ENCODE results near the gene OSER1. TPM values are rescaled to one million over a fixed set of nuclear protein-coding genes. Genes with fewer than 3 reads are reported as not detected.

OSER1 gene
- total RNA-seq, 4 donors from 2014 or later, result 39.0 to 61.4 (median 54.2) TPM

DNA sequence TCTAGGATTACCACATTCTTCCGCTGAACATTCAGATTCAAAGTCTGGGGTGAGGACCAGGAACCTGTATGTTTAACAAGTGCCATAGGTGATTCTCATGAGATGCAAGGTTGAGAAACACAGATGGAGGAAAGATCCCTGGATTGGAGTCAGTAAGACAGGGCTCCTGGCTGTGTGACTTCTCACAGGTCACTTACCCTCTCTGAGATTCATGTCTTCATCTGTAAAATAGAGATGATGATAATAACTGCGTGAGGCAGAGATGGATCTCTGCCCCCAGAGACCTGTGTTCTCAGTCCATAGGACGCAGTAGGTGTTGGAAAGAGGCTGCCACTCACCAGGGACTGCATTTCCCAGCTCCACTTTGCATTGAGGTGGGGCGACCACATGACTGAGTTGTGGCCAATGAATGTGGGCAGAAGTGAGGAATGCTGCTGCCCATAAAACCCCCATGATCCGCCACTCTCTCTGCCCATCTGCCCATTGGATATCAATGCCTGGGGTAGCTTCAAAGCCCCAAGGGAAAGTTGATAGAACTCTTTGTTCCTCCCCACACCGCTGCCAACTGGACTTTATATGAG, 23.0 kb upstream of the OSER1 start:
- TF ChIP-seq, protein P1, sequence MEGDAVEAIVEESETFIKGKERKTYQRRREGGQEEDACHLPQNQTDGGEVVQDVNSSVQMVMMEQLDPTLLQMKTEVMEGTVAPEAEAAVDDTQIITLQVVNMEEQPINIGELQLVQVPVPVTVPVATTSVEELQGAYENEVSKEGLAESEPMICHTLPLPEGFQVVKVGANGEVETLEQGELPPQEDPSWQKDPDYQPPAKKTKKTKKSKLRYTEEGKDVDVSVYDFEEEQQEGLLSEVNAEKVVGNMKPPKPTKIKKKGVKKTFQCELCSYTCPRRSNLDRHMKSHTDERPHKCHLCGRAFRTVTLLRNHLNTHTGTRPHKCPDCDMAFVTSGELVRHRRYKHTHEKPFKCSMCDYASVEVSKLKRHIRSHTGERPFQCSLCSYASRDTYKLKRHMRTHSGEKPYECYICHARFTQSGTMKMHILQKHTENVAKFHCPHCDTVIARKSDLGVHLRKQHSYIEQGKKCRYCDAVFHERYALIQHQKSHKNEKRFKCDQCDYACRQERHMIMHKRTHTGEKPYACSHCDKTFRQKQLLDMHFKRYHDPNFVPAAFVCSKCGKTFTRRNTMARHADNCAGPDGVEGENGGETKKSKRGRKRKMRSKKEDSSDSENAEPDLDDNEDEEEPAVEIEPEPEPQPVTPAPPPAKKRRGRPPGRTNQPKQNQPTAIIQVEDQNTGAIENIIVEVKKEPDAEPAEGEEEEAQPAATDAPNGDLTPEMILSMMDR (IDR thresholded peaks at IDR 0.05; ENCODE audit: low read depth), result no peak

DNA sequence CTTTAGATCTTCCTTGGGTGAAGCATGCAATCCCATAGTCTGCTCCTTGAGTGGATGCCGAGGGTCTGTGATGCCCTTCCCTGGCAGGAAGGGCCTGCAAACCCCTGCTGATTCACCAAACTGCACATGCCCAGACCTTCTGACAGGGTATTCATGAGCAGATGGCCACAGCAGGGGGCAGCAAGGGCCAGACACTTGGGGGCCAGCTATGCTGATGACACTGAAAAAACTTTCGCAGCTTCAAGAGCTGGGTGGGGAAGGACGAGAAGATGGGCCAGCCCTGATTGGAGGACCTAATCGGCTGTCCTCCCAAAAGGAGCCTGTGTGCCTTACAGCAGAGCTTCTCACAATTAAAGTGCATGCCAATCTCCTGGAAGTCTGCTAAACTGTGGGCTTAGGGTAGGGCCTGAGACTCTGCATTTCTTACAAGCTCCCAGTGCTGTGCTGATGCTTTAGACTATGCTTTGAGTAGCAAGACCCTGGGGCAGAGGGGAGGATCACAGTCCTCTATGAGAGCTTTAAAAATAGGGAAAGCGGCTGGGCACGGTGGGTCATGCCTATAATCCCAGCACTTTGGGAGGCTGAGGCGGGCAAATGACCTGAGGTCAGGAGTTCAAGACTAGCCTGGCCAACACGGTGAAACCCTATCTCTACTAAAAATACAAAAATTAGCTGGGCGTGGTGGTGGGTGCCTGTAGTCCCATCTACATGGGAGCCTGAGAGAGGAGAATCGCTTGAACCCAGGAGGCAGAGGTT, 21.3 kb upstream of the OSER1 start:
- TF ChIP-seq, protein P1 (IDR thresholded peaks at IDR 0.05; ENCODE audit: low read depth), result no peak

DNA sequence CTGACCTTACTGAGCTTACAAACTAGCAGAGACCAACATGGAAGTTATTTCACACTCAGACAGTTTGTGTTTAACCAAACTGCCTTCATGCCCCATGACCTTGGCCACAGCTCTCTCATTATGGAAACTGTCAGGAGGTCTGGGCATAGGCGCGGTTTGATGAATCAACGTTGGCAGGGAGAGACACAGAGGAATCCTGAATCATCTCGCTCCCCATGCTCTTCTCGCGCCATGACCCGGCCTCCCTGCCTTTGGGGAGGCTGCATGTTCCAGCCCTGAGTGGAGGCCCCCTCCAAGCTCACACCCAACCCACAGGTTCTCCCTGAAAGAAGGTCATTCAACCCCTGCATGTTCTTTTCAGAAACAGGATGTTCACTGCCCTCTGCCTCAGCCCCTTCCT, 20.6 kb upstream of the OSER1 start:
- TF ChIP-seq, protein P1 (IDR thresholded peaks at IDR 0.05; ENCODE audit: low read depth), result no peak

GRCh38 chr20:44228465-44229258, 18.1 kb upstream of the OSER1 start:
- TF ChIP-seq, protein P1 (IDR thresholded peaks at IDR 0.05; ENCODE audit: low read depth), result no peak

- TF ChIP-seq, protein P1 (IDR thresholded peaks at IDR 0.05; ENCODE audit: low read depth), result no peak
Observed at GRCh38 chr20:44224637-44225036, 14.1 kb upstream of the OSER1 start.

DNA sequence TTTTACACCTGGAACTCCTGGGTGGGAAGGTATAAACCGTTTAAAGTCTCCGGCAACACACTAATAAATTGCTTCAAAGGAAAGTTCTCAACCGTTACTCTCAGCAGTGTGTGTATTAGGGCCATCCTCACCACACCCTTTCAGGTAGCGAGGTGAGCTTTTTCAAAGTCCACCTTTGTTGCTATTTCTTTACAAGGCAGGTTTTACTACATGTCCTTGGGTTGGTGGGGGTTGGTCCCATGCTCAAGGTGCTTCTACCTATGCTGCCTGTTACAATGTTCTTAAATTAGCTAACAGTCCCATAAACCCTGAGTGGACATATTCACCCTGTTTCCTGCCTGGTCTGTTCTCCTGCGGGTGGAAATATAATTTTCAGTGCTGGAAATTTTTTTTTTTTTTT, 13.2 kb upstream of the OSER1 start:
- TF ChIP-seq, protein P1 (IDR thresholded peaks at IDR 0.05; ENCODE audit: low read depth), result no peak
